HG03342 (cell line): Measurements from ENCODE around the gene PGAM4.
"Not testable (repeated sequence)": the region's sequence is repeated elsewhere in the genome, so short reads cannot be mapped to it uniquely, and the experiment has no call there.

Source experiments
- ATAC-seq: cut with Tn5 transposase; IDR thresholded peaks from one replicate; pipeline ENCODE4 v1.9.1; 2021; ENCODE audit warnings: mild to moderate bottlenecking, moderate library complexity; ENCODE audit not compliant: unreplicated experiment

Gene PGAM4

GRCh38 chrX:77930581-77930980, 38.9 kb downstream of the PGAM4 start:
- no peak for ATAC-seq

GRCh38 chrX:77925764-77926163, 43.7 kb downstream of the PGAM4 start:
- no peak for ATAC-seq

GRCh38 chrX:77924320-77924859, 45.0 kb downstream of the PGAM4 start:
- no peak for ATAC-seq

- no peak for ATAC-seq
Observed at GRCh38 chrX:77922787-77923186, 46.7 kb downstream of the PGAM4 start.

GRCh38 chrX:77919370-77919769, 50.1 kb downstream of the PGAM4 start:
- not testable (repeated sequence) for ATAC-seq

- no peak for ATAC-seq
Observed at GRCh38 chrX:77918568-77918967, 50.9 kb downstream of the PGAM4 start.
